Loucy (cell line): ENCODE measurements around the gene ADCY2.

Experiments used
- H2AFZ ChIP-seq: fragments of 200-600 bp; sonication (generic); 2 replicates; pipeline ENCODE4 v1.6.0; 2016; ENCODE audit warnings: antibody characterized with exemption, mild to moderate bottlenecking, low read length, moderate library complexity
- H3F3A ChIP-seq: fragments of 200-600 bp; 2 replicates; pipeline ENCODE4 v1.6.0; 2016; ENCODE audit warnings: antibody characterized with exemption, low read depth, mild to moderate bottlenecking
- H3K27me3 ChIP-seq: fragments of 200-600 bp; sonication (generic); 2 replicates; pipeline ENCODE4 v1.6.1; 2014; ENCODE audit warnings: low read length, mild to moderate bottlenecking; ENCODE audit not compliant: insufficient read depth, poor library complexity, severe bottlenecking
- H3K36me3 ChIP-seq: fragments of 200-600 bp; sonication (generic); 2 replicates; pipeline ENCODE4 v1.6.1; 2016; ENCODE audit warnings: low read length; ENCODE audit not compliant: insufficient read depth
- H3K4me1 ChIP-seq: fragments of 200-600 bp; sonication (generic); 2 replicates; pipeline ENCODE4 v1.5.1; 2014; ENCODE audit warnings: low read length, mild to moderate bottlenecking; ENCODE audit not compliant: insufficient read depth, poor library complexity, severe bottlenecking
- H3K4me2 ChIP-seq: fragments of 200-600 bp; sonication (generic); 2 replicates; pipeline ENCODE4 v1.6.0; 2014; ENCODE audit warnings: antibody characterized with exemption, low read length, low read depth, mild to moderate bottlenecking; ENCODE audit not compliant: poor library complexity, severe bottlenecking
- H3K4me3 ChIP-seq: fragments of 200-600 bp; sonication (generic); 2 replicates; pipeline ENCODE4 v1.5.1; 2014; ENCODE audit warnings: low read length, mild to moderate bottlenecking, mixed read lengths; ENCODE audit not compliant: poor library complexity, severe bottlenecking
- H3K79me2 ChIP-seq: fragments of 200-600 bp; sonication (generic); 2 replicates; pipeline ENCODE4 v1.6.1; 2014; ENCODE audit warnings: low read length; ENCODE audit not compliant: insufficient read depth
- H3K9ac ChIP-seq: fragments of 200-600 bp; sonication (generic); 2 replicates; pipeline ENCODE4 v1.6.0; 2014; ENCODE audit warnings: mild to moderate bottlenecking, low read depth, low read length, moderate library complexity; ENCODE audit not compliant: poor library complexity, severe bottlenecking
- H3K9me2 ChIP-seq: fragments of 200-600 bp; sonication (generic); replicated peaks from 2 replicates; pipeline ENCODE4 v1.6.1; 2016; ENCODE audit warnings: low read depth, low read length, mixed read lengths
- H3K9me3 ChIP-seq: fragments of 200-600 bp; sonication (generic); 2 replicates; pipeline ENCODE4 v1.6.1; 2014; ENCODE audit warnings: mild to moderate bottlenecking, antibody characterized with exemption, low read length, low read depth; ENCODE audit not compliant: insufficient read depth
- H4K20me1 ChIP-seq: fragments of 200-600 bp; sonication (generic); 2 replicates; pipeline ENCODE4 v1.6.0; 2014; ENCODE audit warnings: antibody characterized with exemption, low read length, mild to moderate bottlenecking; ENCODE audit not compliant: insufficient read depth, poor library complexity, severe bottlenecking
- CTCF ChIP-seq: fragments of 200-600 bp; sonication (generic); conservative IDR thresholded peaks from 2 replicates; pipeline ENCODE4 v1.5.1; 2014; ENCODE audit warnings: mild to moderate bottlenecking, antibody characterized with exemption, low read length
- EZH2phosphoT487 ChIP-seq: fragments of 200-600 bp; IDR thresholded peaks from 2 replicates; pipeline ENCODE4 v1.6.1; 2018; ENCODE audit warnings: antibody characterized with exemption, mild to moderate bottlenecking, moderate library complexity, borderline replicate concordance

ADCY2 gene

GRCh38 chr5:7834982-7835381 lies 439.0 kb downstream of the ADCY2 start:
- no peaks in the 10 kb centered on the region for H3K79me2 ChIP-seq
- H3K4me3 ChIP-seq: no peak overlapping the region
- H3K27me3 ChIP-seq: no peaks in the 10 kb centered on the region
- no peak overlapping the region for H2AFZ ChIP-seq
- H3K36me3 ChIP-seq: no peaks in the 10 kb centered on the region
- no peak for TF ChIP-seq EZH2phosphoT487
- no peak for TF ChIP-seq CTCF
- no peaks in the 10 kb centered on the region for H3F3A ChIP-seq
- H3K9me3 ChIP-seq: no peaks in the 10 kb centered on the region
- no peak overlapping the region for H3K9ac ChIP-seq
- H3K4me2 ChIP-seq: no peak overlapping the region
- no peaks in the 10 kb centered on the region for H3K4me1 ChIP-seq
- H4K20me1 ChIP-seq: no peaks in the 10 kb centered on the region
- no peaks in the 10 kb centered on the region for H3K9me2 ChIP-seq

GRCh38 chr5:7837403-7837802 lies 441.5 kb downstream of the ADCY2 start:
- H3K9me2 ChIP-seq: no peaks in the 10 kb centered on the region
- no peaks in the 10 kb centered on the region for H3K4me1 ChIP-seq
- H3K9me3 ChIP-seq: no peaks in the 10 kb centered on the region
- H3K79me2 ChIP-seq: no peaks in the 10 kb centered on the region
- no peak overlapping the region for H3K4me3 ChIP-seq
- H3K9ac ChIP-seq: no peak overlapping the region
- H2AFZ ChIP-seq: no peak overlapping the region
- no peaks in the 10 kb centered on the region for H3K27me3 ChIP-seq
- H4K20me1 ChIP-seq: no peaks in the 10 kb centered on the region
- H3K36me3 ChIP-seq: no peaks in the 10 kb centered on the region
- H3F3A ChIP-seq: no peaks in the 10 kb centered on the region
- no peak overlapping the region for H3K4me2 ChIP-seq
- TF ChIP-seq CTCF (no peak), EZH2phosphoT487 (no peak)

- TF ChIP-seq CTCF: no peak
- no peak for TF ChIP-seq EZH2phosphoT487
- H3K4me3 ChIP-seq: no peak overlapping the region
- H3K4me2 ChIP-seq: no peak overlapping the region
- H3K9ac ChIP-seq: no peak overlapping the region
- H3K4me1 ChIP-seq: no peaks in the 10 kb centered on the region
- no peaks in the 10 kb centered on the region for H3K36me3 ChIP-seq
- H3K9me3 ChIP-seq: no peaks in the 10 kb centered on the region
- H3K27me3 ChIP-seq: no peaks in the 10 kb centered on the region
- no peaks in the 10 kb centered on the region for H3K9me2 ChIP-seq
- no peaks in the 10 kb centered on the region for H3F3A ChIP-seq
- H3K79me2 ChIP-seq: no peaks in the 10 kb centered on the region
- no peaks in the 10 kb centered on the region for H4K20me1 ChIP-seq
- no peak overlapping the region for H2AFZ ChIP-seq
Measured at GRCh38 chr5:7842531-7842930, 446.6 kb downstream of the ADCY2 start.
